Left lung (tissue), 10 donors: ENCODE results near the gene MGAT5. TPM values are rescaled to one million over a fixed set of nuclear protein-coding genes. Genes with fewer than 3 reads are reported as not detected.

ENCODE experiments used
- ATAC-seq: fragments of 200-7000 bp; cut with Tn5 transposase; one replicate; pipeline ENCODE4 v1.9.1; 2020; ENCODE audit warnings: moderate library complexity
- DNase-seq, 4 donors: peaks; one replicate each; pipeline ENCODE4 v3.0.0-alpha.2; 2013 to 2020
- H3K27ac ChIP-seq, 2 donors: fragments of 200-600 bp; sonication (generic) in 1 of 2; one replicate each; pipeline versions ENCODE4 v1.5.0 to v1.8.0; 2020 to 2021
- H3K27me3 ChIP-seq, 2 donors: fragments of 200-600 bp; sonication (generic) in 1 of 2; one replicate each; pipeline versions ENCODE4 v1.5.0 to v1.8.0; 2020 to 2021
- H3K36me3 ChIP-seq, 2 donors: fragments of 200-600 bp; sonication (generic) in 1 of 2; one replicate each; pipeline versions ENCODE4 v1.5.0 to v1.8.0; 2020 to 2021
- H3K4me1 ChIP-seq, 2 donors: fragments of 200-600 bp; one replicate each; pipeline ENCODE4 v1.8.0; 2021
- H3K4me3 ChIP-seq, 2 donors: fragments of 200-600 bp; sonication (generic) in 1 of 2; one replicate each; pipeline versions ENCODE4 v1.5.0 to v1.8.0; 2020 to 2021; ENCODE audit warnings: mild to moderate bottlenecking in 1 of 2
- H3K9me3 ChIP-seq, 2 donors: fragments of 200-600 bp; sonication (generic) in 1 of 2; one replicate each; pipeline versions ENCODE4 v1.5.0 to v1.8.0; 2020 to 2021
- intact Hi-C, 2 donors: fragments of 100-400 bp; cut with DNase I; formaldehyde crosslinking; loops; one replicate each; pipeline versions ENCODE4 v1.11.2 to v1.14.2; 2022
- polyA plus RNA-seq, 6 donors: library from polyadenylated mRNA; unstranded; fragments of 120-200 nt; gene quantifications; one replicate each; pipeline ENCODE4 v1.2.1, GENCODE V29; 2013; ENCODE audit not compliant: insufficient read length in 6 of 6
- total RNA-seq, 2 donors: library from RNA; stranded (reverse); fragmentation: NEBNext Ultra II Directional; extraction: Animal tissue kit (Norgen Biotek cat#: 25700); gene quantifications; one replicate each; pipeline ENCODE4 v1.2.1, GENCODE V29; 2021
- TF ChIP-seq, protein P1 (sequence below), 2 donors: fragments of 200-600 bp; sonication (generic) in 1 of 2; IDR thresholded peaks; one replicate each; pipeline versions ENCODE4 v1.5.0 to v1.8.0; 2021; ENCODE audit warnings: antibody characterized with exemption in 2 of 2
- donor health status: DM: no; HTN: yes; CAD: no.
- donor health status: DM: no; HTN: no; CAD: no.

MGAT5 gene
- total and polyA plus RNA-seq, 8 donors = 24.5 to 57.0 (median 28.1) TPM

DNA sequence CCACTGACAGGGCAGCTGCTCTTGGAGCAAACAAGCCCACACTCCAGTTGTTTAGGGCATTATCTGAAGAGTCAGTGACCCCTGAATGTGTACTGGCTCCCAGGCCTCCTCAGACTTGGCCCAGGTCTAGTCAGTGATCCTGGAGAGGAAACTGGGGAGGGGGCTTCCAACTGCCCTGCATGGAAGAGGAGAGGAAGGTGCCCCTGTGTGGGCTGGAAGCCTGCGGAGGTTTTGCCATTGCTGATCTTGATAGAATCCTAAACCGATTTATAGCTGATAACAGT lies 197.4 kb downstream of the MGAT5 start:
- H3K36me3 ChIP-seq = peaks cover 0 to 77% of the 10 kb centered on the region in 2 donors
- H3K27me3 ChIP-seq = no peaks in the 10 kb centered on the region
- intact Hi-C loops = no loop called here
- H3K9me3 ChIP-seq = no peaks in the 10 kb centered on the region
- DNase-seq (no peak), ATAC-seq (no peak)
- H3K4me1 ChIP-seq = no peaks in the 10 kb centered on the region
- TF ChIP-seq, protein P1, sequence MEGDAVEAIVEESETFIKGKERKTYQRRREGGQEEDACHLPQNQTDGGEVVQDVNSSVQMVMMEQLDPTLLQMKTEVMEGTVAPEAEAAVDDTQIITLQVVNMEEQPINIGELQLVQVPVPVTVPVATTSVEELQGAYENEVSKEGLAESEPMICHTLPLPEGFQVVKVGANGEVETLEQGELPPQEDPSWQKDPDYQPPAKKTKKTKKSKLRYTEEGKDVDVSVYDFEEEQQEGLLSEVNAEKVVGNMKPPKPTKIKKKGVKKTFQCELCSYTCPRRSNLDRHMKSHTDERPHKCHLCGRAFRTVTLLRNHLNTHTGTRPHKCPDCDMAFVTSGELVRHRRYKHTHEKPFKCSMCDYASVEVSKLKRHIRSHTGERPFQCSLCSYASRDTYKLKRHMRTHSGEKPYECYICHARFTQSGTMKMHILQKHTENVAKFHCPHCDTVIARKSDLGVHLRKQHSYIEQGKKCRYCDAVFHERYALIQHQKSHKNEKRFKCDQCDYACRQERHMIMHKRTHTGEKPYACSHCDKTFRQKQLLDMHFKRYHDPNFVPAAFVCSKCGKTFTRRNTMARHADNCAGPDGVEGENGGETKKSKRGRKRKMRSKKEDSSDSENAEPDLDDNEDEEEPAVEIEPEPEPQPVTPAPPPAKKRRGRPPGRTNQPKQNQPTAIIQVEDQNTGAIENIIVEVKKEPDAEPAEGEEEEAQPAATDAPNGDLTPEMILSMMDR (IDR thresholded peaks at IDR 0.05) = no peak
- H3K4me3 ChIP-seq = no peak overlapping the region
- H3K27ac ChIP-seq = no peak overlapping the region

DNA sequence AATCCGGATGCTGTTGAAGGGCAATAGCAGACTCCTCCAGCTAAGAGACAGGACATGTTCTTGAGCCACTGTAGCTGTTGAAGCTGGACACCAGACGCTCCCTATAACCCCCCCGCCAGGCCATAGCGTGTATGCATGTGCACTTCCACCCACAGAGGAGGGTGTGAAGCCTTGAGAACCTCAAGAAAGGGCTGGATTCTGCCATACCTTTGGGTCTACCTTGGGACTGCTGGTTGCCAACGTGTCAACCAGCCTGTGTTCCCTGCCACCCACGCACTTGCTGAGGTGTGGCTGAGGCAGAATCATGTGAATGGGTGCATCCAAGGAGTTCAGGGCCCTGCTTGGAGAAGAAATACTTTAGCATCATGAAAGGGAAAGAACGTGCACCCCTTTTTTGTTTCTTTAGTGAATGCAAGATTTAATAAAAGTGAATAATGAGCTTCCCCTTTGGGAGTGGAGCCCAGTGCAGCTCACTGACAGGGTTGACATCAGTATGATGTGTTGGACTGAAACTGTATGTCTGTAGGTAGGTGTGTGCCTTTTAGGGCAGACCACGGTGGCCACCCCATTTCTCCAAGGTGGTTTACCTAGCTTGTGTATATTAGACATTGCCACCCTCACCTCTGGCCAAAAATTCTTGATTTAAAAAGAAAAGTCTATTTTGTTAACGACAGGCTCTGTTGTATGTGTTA lies 198.3 kb downstream of the MGAT5 start:
- no peak overlapping the region for H3K4me3 ChIP-seq
- DNase-seq = no peak
- no peaks in the 10 kb centered on the region for H3K9me3 ChIP-seq
- H3K27me3 ChIP-seq = no peaks in the 10 kb centered on the region
- no peak overlapping the region for H3K27ac ChIP-seq
- TF ChIP-seq, protein P1 (IDR thresholded peaks at IDR 0.05) = no peak
- no peaks in the 10 kb centered on the region for H3K4me1 ChIP-seq
- no peak for ATAC-seq
- intact Hi-C loops = no loop called here
- peaks cover 0 to 68% of the 10 kb centered on the region in 2 donors for H3K36me3 ChIP-seq

DNA sequence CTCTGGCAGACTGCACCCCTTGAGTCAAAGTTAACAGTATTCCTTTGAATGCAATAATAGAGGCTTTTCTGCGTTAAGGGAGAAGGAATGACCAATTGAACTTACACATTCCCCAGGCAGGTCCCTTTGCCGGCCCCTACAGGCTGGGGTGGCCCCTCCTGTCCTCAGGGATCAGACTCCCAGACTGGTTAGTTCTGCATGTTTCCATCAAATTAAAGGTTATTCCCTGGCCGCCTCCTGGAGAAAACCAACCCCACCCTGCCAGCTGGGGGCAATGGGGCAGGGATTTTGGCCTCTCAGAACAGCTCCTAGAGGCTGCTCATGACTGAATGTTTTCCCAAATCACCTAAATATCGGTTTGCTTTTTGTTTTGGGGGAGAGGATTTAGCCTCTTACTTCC lies 199.6 kb downstream of the MGAT5 start:
- Histone ChIP-seq H3K9me3 (no peaks in the 10 kb centered on the region), H3K27me3 (no peaks in the 10 kb centered on the region), H3K4me1 (no peaks in the 10 kb centered on the region), H3K36me3 (peaks cover 0 to 55% of the 10 kb centered on the region in 2 donors), H3K27ac (no peak overlapping the region), H3K4me3 (no peak overlapping the region)
- intact Hi-C loops = no loop called here
- DNase-seq = no peak
- no peak for ATAC-seq
- TF ChIP-seq, protein P1 (IDR thresholded peaks at IDR 0.05) = no peak

DNA sequence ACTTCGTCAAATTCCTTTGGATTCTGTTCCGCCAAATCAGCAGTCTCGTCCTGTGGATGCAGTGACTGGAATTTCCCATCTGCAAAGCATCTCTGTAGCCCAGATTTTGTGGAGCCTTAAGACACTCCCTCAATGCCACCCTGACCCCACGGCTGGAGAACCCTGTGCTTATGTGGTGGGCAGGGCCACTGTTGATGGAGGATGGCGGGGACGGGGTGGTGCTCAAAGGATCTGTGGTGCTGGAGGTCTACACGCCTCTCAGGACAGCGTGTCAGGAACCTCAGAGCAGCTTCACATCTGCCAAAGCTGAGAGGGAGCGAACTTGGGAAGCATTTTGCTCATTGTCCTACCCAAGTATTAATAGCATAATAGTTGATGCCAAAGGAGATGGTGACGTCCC lies 200.1 kb downstream of the MGAT5 start:
- Histone ChIP-seq H3K36me3 (peaks cover 0 to 50% of the 10 kb centered on the region in 2 donors), H3K9me3 (no peaks in the 10 kb centered on the region), H3K4me1 (no peaks in the 10 kb centered on the region), H3K4me3 (no peak overlapping the region), H3K27ac (no peak overlapping the region), H3K27me3 (no peaks in the 10 kb centered on the region)
- DNase-seq = no peak
- intact Hi-C loops = no loop called here
- no peak for ATAC-seq
- TF ChIP-seq, protein P1 (IDR thresholded peaks at IDR 0.05) = no peak

DNA sequence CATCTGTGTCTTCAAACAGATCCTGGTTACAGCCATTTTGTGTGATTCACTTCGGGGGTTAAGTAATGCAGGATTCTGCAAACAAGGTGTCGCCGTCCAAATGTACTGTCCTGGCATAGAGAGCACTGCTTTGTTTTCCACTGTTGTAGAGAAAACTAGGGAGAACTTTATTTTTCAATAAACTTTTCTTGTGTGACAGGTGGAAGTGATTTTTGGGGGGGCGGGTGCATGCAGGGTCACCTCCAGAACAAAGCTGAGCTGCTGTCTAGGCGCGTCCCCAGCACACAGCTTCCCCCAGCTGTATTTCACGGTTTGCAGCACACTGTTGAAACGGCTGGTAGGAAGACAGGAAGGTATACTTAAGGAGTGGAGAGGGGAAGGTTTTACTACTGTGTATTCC lies 200.6 kb downstream of the MGAT5 start:
- H3K4me1 ChIP-seq = no peaks in the 10 kb centered on the region
- H3K4me3 ChIP-seq = no peak overlapping the region
- no peaks in the 10 kb centered on the region for H3K9me3 ChIP-seq
- H3K36me3 ChIP-seq = peaks cover 0 to 45% of the 10 kb centered on the region in 2 donors
- intact Hi-C loops = no loop called here
- TF ChIP-seq, protein P1 (IDR thresholded peaks at IDR 0.05) = no peak
- DNase-seq = no peak
- no peak overlapping the region for H3K27ac ChIP-seq
- no peak for ATAC-seq
- H3K27me3 ChIP-seq = no peaks in the 10 kb centered on the region
